IMR-90 (cell line): ENCODE results near the gene NXPE1.

Source experiments
- BHLHE40 ChIP-seq: fragments of 150-350 bp; IDR thresholded peaks from 2 replicates; pipeline ENCODE4 v1.6.1; 2016; ENCODE audit warnings: mild to moderate bottlenecking, low read depth, low read length
- CEBPB ChIP-seq: IDR thresholded peaks from 2 replicates; pipeline ENCODE4 v1.6.1; 2012; ENCODE audit warnings: low read depth, low read length, improper control_type of control experiment
- CTCF ChIP-seq: conservative IDR thresholded peaks from 2 replicates; pipeline ENCODE4 v1.5.1; 2012; ENCODE audit warnings: mild to moderate bottlenecking, low read depth, low read length, improper control_type of control experiment
- ELK1 ChIP-seq: fragments of 150-350 bp; IDR thresholded peaks from 2 replicates; pipeline ENCODE4 v1.6.1; 2016; ENCODE audit warnings: low read depth, mild to moderate bottlenecking, low read length, moderate library complexity, borderline replicate concordance
- MAZ ChIP-seq: IDR thresholded peaks from 2 replicates; pipeline ENCODE4 v1.6.1; 2012; ENCODE audit warnings: low read depth, mild to moderate bottlenecking, low read length, improper control_type of control experiment, moderate library complexity, borderline replicate concordance
- POLR2A ChIP-seq: IDR thresholded peaks from 2 replicates; pipeline ENCODE4 v1.6.1; 2012; ENCODE audit warnings: mild to moderate bottlenecking, low read depth, low read length
- RAD21 ChIP-seq: IDR thresholded peaks from 2 replicates; pipeline ENCODE4 v1.6.1; 2012; ENCODE audit warnings: low read length, improper control_type of control experiment
- RCOR1 ChIP-seq: IDR thresholded peaks from 2 replicates; pipeline ENCODE4 v1.6.1; 2012; ENCODE audit warnings: mild to moderate bottlenecking, low read length, improper control_type of control experiment; ENCODE audit not compliant: insufficient replicate concordance
- RFX5 ChIP-seq: IDR thresholded peaks from 2 replicates; pipeline ENCODE4 v1.8.0; 2012; ENCODE audit warnings: low read depth, mild to moderate bottlenecking, low read length, moderate library complexity

GRCh38 chr11:114607753-114608459 is 48.2 kb upstream of the NXPE1 start:
- TF ChIP-seq CTCF = no peak
- TF ChIP-seq POLR2A = no peak
- TF ChIP-seq RAD21 = no peak
- no peak for TF ChIP-seq RCOR1
- no peak for TF ChIP-seq RFX5
- TF ChIP-seq ELK1 = no peak
- no peak for TF ChIP-seq BHLHE40
- TF ChIP-seq MAZ = no peak
- no peak for TF ChIP-seq CEBPB
